IPS-NIHi11 (cell line): ENCODE results near the gene ADGRA1.

ENCODE experiments used
- DNase-seq: peaks from one replicate; pipeline ENCODE4 v3.0.0; 2012; ENCODE audit warnings: mixed read lengths, low spot score

ADGRA1 gene

GRCh38 chr10:133177380-133178157 lies 89.8 kb downstream of the ADGRA1 start:
- DNase-seq, result no peak

- DNase-seq, result no peak
These were observed 90.8 kb downstream of the ADGRA1 start for GRCh38 chr10:133178357-133179127.

- no peak for DNase-seq
These were observed 91.4 kb downstream of the ADGRA1 start for GRCh38 chr10:133179128-133179520.

- no peak for DNase-seq
These were observed 91.9 kb downstream of the ADGRA1 start for GRCh38 chr10:133179651-133180050.

- no peak for DNase-seq
These were observed 92.7 kb downstream of the ADGRA1 start for GRCh38 chr10:133180192-133180964.

- DNase-seq, result no peak
These were observed 93.4 kb downstream of the ADGRA1 start for GRCh38 chr10:133180965-133181639.
